HT-29 (cell line): Measurements from ENCODE around the gene CHCHD3. TPM values are rescaled to one million over a fixed set of nuclear protein-coding genes. Genes with fewer than 3 reads are reported as not detected.
"Not testable (repeated sequence)": the region's sequence is repeated elsewhere in the genome, so short reads cannot be mapped to it uniquely, and the experiment has no call there.

Experiments used
- DNase-seq: peaks from one replicate; pipeline ENCODE4 v3.0.0-alpha.2; 2015; ENCODE audit warnings: low spot score
- total RNA-seq: library from RNA; depleted of rRNA; stranded (reverse); fragments of >200 nt; shearing (Covaris generic); gene quantifications from 2 replicates; pipeline ENCODE4 v1.2.3, GENCODE V29; 2014

CHCHD3 gene
- total RNA-seq, 1 experiment from 2014 or later = 130 TPM

- DNase-seq = no peak
These were observed 128.4 kb downstream of the CHCHD3 start for GRCh38 chr7:132953468-132953867.

GRCh38 chr7:132950725-132951124 is 131.2 kb downstream of the CHCHD3 start:
- no peak for DNase-seq

- no peak for DNase-seq
These were observed 134.9 kb downstream of the CHCHD3 start for GRCh38 chr7:132947011-132947410.

GRCh38 chr7:132944774-132945173 is 137.1 kb downstream of the CHCHD3 start:
- no peak for DNase-seq

- DNase-seq = no peak
These were observed 138.2 kb downstream of the CHCHD3 start for GRCh38 chr7:132943645-132944044.

- no peak for DNase-seq
These were observed 139.2 kb downstream of the CHCHD3 start for GRCh38 chr7:132942701-132943100.

GRCh38 chr7:132941905-132942304 is 140.0 kb downstream of the CHCHD3 start:
- no peak for DNase-seq

- DNase-seq = no peak
These were observed 140.5 kb downstream of the CHCHD3 start for GRCh38 chr7:132941428-132941827.

- no peak for DNase-seq
These were observed 141.8 kb downstream of the CHCHD3 start for GRCh38 chr7:132940084-132940483.

GRCh38 chr7:132939495-132939894 is 142.4 kb downstream of the CHCHD3 start:
- no peak for DNase-seq

GRCh38 chr7:132937286-132937685 is 144.6 kb downstream of the CHCHD3 start:
- no peak for DNase-seq

- no peak for DNase-seq
These were observed 146.3 kb downstream of the CHCHD3 start for GRCh38 chr7:132935608-132936007.

GRCh38 chr7:132934017-132934416 is 147.9 kb downstream of the CHCHD3 start:
- no peak for DNase-seq

GRCh38 chr7:132933072-132933458 is 148.8 kb downstream of the CHCHD3 start:
- DNase-seq = no peak

GRCh38 chr7:132932296-132933071 is 149.4 kb downstream of the CHCHD3 start:
- no peak for DNase-seq

GRCh38 chr7:132930881-132931280 is 151.0 kb downstream of the CHCHD3 start:
- peak; percentile 47 for DNase-seq

GRCh38 chr7:132929944-132930343 is 151.9 kb downstream of the CHCHD3 start:
- DNase-seq = not testable (repeated sequence)

GRCh38 chr7:132919771-132920170 is 162.1 kb downstream of the CHCHD3 start:
- DNase-seq = no peak

GRCh38 chr7:132915647-132916046 is 166.2 kb downstream of the CHCHD3 start:
- peak; percentile 11 for DNase-seq

- no peak for DNase-seq
These were observed 171.2 kb downstream of the CHCHD3 start for GRCh38 chr7:132910657-132911056.

- no peak for DNase-seq
These were observed 174.4 kb downstream of the CHCHD3 start for GRCh38 chr7:132907380-132907940.

- no peak for DNase-seq
These were observed 175.6 kb downstream of the CHCHD3 start for GRCh38 chr7:132906193-132906835.

GRCh38 chr7:132905136-132905535 is 176.8 kb downstream of the CHCHD3 start:
- DNase-seq = not testable (repeated sequence)
